Amniotic stem cell (primary cell): ENCODE measurements around the gene TBC1D22B.
"Not testable (repeated sequence)": the region's sequence is repeated elsewhere in the genome, so short reads cannot be mapped to it uniquely, and the experiment has no call there.

Experiments used
- DNase-seq: peaks from one replicate; lab custom pipeline; 2025; lab: John Stamatoyannopoulos, UW

The TBC1D22B gene

DNA sequence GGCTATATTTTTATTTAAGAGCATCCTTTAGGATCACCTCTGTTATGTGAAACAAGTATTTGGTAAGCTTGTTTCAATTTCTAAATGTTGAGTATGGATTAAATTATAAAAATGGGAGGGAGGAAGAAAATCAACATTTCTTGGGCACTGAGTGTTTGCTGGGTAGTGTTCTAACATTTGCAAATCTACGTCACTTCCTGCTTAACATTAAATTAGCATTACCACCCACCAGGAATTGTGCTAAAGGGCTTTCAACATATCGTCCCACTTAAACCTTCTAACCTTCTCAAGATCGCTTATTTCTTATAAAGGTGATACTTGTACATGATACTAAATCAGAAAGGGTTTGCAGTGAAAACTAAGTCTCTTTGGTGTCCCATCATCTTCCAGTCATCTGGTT lies 8.3 kb downstream of the TBC1D22B start:
- no peak for DNase-seq

DNA sequence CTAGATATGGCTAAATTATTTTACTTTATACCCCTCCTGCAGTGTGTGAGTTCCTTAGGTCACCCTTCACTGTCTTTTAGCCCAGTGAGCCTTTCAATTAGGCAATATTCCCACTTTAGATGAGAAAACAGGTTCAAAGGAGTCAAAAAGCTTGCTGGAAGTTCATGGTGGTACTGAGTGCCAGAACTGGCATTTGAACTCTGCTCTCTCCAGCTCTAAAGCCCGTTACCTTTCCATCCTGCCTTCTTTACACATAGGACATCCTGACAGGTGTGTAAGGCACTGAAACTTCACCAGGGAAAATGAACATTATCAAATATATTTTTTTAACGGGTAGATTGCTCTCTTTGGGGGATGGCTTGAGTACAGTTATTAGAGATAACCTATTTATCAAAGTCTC lies 11.5 kb downstream of the TBC1D22B start:
- no peak for DNase-seq

DNA sequence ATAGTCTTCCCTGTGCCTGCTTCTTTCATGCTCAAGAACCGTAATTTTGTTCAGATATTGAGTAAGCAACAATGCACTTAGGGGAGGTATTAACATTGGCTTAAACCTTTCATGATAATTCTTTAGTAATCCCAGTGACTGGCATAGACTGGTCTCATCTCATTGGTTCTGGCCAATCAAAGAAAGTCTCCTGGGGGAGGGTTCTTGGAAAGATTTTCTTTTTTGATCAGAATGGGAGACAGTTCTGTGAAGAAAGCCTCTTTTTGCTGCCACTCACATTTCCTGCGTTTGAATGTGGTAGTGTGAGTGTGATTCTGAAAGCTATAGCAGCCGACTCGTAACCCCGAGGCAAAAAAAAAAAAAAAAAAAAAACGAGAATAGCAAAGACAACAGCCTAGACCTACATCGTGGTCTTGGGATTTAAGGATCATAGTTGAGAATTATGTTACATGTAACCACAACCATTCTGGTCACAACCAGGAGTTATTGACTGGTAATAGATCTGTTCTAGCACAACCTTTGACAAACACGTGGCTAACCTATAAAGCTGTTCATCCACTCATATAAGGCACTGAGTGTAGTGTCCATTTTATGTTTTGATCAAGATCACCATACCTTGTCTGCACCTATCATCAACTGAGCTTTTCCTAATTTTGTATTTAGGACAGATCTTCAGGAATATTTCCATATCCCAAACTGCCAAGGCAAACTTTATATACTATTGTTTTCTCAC lies 15.4 kb downstream of the TBC1D22B start:
- DNase-seq: no peak

DNA sequence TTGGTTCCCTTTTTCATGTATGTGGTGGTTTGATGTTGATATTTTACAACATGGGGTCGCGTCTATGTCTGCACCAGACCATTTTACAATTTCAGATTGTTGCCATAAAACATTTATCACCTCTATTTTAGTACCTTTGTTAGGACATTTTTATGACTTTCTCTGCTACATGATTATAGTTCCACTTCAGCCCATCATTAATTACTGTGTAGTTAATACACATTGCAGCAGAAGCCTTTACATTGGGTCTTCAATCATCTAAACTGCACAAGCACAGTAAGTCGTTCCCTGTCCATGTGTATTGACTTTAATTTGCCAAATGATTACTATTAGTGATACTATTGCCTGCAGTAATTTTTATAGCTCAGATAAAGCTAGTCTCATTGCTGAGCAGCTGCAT lies 16.1 kb downstream of the TBC1D22B start:
- DNase-seq: no peak

DNA sequence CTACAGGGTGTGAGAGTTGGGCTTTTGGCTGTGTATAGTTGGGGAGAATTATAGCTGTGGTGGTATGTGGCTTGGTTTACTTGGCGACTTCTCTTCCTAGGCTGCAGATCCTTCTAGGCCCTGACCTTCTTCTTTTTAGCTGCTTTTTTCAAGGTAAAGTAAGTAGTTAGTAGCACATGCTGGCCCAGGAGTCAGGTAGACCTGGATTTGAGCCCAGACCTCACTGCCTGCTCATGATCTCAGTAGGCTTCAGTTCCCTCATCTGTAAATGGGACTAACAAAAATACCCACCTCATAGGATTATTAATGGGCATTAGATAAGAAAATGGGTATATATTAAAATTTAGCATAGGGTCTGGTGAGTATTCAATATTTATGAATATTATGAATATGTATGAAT lies 17.8 kb downstream of the TBC1D22B start:
- no peak for DNase-seq

DNA sequence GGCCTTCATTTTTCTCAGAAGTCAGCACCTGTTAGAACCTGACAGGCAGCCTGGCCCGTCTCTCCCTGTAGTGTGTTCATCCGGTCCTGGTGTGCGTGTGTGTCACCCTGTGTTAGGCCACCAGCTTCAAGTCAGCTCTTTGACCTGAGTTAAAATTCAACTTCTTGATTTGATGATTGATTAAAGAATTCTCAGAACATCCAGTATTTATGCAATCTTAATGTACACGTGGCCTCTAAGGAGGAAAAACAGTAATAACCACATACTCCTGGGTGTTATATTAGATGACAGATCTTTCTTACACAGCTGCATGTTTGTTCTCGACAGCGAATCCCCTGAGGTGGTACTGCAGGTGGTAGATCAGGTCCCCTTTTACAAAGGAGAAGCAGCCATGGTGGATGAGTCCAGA lies 19.4 kb downstream of the TBC1D22B start:
- no peak for DNase-seq

DNA sequence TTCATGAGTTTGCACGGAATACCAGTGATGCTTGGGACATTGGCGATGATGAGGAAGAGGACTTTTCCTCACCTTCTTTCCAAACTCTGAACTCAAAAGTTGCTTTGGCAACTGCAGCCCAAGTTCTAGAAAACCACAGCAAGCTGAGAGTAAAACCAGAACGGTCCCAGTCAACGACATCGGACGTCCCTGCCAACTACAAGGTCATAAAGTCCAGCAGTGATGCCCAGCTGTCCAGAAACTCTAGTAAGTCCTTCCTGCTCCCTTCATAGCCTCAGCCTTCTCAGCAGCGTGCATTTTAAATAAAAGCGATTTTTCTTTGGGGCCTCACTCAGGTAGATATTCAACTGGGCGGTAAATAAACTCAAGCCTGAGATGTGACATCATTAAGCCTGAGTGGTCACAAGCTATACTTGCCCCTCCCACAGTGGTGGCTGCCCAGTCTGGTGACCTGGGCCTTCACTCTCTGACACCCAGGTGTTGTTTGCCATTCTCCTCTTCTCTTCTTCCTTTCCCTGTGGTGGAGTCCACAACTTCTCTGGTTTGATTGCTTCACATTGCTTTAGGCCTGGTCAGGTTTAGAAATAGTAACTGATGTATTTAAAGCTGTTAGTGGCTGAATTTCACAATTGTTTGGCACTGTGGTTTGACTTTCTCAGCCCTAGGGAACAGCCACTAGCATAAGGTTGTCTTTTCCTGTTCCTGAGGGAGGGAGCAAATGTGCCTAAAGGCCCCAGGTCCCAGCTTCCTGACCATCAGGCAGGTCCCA lies 22.0 kb downstream of the TBC1D22B start:
- no peak for DNase-seq

DNA sequence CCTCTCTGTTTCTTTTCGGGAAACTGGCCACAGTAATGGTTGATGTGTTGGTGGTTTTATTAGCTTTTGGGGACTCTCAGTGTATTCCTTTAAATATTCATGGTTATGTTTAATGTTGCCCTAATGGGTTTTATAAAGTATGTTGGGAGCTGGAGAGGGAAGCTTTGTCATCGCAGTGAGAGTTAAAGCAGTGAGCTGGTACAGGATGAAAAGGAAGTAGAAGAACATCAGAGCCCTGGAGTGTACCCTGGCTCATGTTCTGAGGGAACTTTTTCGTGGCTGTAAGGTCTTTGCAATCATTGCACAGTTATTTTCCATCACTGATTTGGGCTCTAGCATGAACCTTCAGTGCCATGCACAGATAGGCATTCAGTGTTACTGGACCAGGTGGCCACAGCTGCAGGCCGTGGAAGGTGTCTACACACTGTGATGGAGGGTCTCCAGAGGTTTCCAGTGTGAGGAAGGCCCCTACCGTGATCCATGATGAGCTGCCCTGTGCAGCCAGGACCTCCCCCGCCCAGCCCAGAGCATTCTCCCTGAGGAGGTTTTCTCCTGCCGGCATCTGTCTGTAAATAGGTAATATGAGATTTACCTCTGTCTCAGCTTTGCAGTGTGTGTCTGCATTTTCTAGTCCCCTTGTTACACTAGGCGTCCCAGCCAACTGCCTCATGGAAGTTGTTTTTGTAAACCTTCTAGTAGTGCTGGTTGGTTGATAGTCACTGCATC lies 22.8 kb downstream of the TBC1D22B start:
- DNase-seq: no peak

DNA sequence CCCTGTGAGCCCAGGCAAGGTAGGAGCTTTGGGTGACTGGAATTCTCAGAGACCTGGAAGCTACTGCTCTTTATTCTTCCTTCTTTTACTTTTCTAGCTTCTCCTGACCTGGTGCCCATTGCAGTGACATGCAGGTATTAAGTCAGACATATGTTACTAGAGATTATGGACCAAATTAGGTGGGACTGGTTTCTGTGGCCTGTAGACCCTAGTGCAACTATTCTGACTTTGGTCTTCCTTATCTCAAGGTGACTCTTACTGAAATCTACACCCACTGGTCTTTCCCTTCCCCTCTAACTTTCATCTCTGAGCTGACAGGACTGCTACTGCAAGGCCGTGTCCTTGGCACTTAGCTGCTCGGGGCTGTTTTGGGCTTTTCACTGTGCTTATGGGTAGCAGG lies 24.8 kb downstream of the TBC1D22B start:
- no peak for DNase-seq

DNA sequence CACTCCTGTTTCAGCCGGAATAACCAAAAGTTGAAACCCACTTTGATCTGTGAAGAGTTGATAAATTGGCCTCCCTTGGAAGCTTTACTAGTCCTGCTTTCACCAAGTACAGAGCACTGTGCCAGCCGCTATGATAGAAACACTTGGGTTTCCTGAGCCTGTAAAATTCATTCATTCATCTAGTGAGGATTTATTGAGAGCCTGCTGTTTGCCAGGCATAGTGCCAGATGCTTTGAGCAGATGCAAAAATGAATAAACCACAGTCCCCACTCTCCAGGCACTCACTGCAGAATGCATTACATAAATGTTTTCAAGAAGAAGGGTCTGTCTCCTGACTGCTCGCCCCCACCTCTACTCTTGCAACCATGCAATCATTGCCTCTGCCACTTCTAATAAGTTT lies 25.7 kb downstream of the TBC1D22B start:
- no peak for DNase-seq

DNA sequence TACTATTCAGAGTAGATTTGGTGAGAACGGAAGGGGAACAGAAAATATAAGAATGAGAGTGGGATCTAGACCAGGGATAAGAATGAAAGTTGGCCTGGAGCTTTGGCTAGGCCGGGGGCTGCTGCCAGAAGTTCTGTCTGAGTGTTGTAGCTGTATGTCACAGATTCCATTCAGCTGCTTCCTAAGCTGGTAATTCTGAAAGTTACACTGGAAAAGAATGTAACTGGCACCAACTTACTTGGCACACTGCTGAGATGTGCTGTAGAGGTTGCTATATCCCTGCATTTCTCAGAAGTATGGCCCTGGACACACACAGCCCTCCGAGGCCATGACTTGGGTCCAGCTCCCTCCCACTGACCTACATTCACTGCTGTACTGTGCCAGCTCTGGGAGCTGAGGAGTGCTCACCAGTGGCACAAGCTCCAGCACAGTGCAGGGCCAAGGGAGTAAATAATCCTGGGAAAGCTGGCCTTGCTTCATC lies 26.1 kb downstream of the TBC1D22B start:
- no peak for DNase-seq

DNA sequence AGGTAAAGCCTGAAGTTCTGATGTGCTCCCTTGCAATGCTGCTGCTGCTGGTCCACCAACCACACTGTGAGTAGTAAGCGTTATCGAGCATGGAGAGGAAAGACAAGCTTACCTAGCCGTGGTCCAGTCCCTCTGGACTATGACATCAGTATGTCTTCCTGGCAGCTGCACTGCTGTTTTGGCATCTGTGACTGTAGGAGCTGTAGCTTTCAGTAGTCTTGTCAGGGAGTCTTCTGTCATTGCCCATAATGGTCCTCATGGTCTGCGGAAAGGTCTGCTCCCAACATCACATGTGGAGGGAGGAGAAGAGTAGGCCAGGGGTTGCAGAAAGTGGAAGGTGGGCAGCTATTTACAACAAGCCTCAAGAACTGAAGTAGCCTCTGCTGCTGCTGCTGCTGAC lies 27.2 kb downstream of the TBC1D22B start:
- DNase-seq: no peak

DNA sequence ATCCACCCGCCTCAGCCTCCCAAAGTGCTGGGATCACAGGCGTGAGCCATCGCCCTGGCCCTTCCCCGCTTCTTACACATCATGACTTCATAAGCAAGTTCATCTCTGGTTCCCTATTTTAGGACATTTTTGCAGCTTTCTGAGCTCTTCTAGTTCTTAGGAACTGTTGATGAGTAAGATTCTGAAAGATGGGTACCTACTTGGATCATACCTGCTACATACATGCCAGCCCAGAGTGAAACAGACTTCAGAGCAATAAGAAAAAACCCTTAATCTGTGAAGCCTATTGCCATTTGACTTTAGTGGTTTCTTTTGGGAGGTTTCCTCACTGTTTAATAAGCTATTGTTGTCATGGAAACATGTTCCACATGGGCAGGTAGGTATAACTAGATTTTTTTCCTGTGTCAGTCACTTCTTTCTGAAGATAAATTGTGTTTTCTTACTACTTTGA lies 28.3 kb downstream of the TBC1D22B start:
- DNase-seq: no peak

DNA sequence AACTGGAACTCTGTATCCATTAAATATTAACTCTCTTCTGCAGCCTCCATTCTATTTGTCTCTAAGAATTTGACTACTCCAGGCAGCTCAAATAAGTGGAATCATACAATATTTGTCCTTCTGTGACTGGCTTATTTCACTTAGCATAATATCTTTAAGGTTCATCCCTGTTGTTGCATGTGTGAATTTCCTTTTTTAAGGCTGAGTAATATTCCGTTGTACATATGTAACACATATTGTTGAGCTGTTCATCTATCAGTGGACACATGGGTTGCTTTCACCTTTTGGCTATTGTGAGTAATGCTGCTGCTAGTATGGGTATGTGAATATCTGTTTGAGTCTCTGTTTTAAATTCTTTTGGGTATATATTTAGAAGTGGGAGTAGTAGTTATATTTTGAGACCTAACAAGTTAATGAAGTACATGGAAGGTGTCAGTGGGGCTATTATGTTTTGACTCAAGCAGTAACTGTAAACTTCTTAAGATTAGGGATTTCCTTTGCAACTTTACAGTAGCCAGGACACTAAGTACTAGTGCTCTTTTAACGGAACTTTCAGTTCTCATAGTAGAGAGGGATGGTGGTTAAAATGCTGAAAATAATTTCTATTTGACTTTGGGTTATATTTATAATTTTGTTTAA lies 30.1 kb downstream of the TBC1D22B start:
- no peak for DNase-seq

DNA sequence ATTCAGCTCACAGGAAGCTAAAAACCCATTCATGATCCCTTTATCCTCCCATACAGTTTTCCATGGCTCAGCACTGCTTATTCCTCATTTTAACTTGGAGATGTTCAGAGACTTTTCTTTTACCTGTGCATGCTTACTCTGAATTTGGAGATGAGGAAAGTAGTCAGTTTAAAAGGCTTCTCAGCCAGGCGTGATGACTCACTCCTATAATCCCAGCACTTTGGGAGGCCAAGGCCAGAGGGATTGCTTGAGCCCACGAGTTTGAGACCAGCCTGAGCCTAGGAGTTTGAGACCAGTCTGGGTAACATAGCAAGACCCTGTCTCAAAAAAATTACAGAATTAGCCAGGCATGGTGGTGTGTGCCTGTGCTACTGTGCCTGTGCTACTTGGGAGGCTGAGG lies 30.7 kb downstream of the TBC1D22B start:
- DNase-seq: no peak

DNA sequence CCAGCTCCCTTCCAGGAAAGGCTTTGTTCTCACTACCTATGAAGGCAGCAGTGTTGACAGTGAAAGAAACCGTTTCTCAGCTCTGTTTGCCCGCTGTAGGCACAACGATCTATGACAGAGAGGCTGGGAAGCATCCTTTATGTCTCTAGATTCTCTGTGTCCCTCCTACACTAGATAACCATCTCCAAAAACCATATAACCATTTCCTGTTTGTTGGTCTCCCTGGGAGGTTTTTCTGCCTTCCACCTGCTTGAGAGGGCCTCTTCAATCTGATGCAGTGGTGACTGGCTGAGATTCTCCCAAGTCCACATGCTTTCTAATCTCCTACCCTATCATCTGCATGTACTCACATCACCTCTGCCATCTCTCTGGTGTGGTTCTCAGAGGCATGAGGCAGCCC lies 32.4 kb downstream of the TBC1D22B start:
- no peak for DNase-seq

DNA sequence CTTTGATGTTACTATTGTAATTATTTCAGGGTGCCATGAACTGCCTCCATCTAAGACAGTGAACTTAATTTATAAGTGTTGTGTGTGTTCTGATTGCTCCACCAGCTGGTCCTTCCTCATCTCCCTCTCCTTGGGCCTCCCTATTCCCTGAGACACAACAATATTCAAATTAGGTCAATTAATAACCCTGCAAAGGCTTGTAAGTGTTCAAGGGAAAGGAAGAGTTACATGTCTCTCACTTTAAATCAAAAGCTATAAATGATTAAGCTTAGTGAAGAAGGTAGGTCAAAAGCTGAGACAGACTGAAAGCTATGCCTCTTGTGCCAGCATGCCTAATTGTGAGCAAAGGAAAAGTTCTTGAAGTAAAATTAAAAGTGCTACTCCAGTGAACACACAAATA lies 35.9 kb downstream of the TBC1D22B start:
- no peak for DNase-seq

DNA sequence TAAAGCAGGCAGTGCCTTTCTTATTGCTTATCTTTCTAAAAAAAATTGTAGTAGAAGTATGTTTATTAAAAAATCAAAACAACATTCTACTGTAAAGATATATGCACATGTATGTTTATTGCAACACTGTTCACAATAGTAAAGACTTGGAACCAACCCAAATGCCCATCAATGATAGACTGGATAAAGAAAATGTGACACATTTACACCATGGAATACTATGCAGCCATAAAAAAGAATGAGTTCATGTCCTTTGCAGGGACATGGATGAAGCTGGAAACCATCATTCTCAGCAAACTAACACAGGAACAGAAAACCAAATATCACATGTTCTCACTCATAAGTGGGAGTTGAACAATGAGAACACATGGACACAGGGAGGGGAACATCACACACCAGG lies 40.1 kb downstream of the TBC1D22B start:
- DNase-seq: not testable (repeated sequence)

DNA sequence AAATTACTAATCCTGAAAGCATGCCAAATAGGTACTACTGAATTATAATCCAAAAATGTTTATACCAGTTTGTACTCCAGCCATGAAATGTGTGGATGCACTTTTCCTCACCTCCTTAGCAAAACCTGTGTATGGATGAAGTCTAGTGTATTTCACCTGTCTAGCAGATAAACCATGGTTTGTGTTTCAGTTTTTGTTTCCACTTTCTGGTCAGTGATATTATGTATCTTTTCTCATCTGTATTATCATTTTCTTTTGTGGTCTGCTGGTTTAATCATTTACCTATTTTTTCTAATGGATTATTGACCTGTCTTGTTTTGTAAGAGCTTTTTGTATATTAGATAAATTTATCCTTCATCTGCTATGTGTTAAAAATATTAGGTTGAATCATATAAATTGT lies 41.4 kb downstream of the TBC1D22B start:
- no peak for DNase-seq

DNA sequence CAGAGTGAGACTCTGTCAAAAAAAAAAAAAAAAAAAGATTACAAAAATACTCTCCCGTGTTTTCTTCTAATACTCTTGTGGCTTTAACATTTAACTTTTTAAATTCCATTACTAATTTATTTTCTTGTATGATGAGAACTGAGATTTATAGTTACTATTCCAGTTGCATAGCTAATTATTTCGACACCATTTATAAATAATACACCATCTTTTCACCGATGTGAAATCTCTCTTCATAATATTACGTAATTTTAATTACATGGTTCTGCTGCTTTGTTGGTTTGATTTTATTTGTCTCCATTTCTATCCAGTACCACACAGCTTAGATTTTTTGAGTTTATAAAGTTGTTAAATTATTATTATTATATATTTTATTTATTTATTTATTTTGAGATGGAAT lies 42.4 kb downstream of the TBC1D22B start:
- no peak for DNase-seq

DNA sequence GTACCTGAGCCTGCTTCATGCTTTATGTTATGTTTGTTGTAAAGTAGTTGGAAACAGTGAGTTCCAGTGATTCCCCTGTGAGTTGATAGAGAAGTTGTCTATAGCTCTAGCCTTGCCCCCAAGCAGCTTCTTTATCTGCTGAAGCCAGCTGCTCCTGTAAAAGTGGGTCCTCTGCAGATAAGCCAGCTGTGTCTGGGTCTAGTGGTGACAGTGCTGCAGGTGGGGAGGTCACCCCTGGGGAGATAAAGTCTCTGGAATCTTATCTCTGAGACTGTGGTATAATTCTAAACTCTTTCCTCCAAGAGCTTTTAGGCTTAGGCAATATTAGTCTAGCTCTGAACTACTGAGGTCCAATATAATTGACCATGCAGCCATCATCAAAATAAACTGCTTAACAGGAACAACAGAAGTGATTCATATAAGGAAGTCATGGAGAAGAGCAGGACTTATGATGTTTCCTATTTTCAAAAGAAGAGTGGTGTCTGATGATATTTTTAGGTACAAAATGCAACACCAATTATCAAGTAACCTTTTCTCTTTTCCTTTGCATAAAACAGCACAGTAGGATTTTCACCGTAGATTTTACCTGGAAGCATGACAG lies 44.6 kb downstream of the TBC1D22B start:
- DNase-seq: no peak

DNA sequence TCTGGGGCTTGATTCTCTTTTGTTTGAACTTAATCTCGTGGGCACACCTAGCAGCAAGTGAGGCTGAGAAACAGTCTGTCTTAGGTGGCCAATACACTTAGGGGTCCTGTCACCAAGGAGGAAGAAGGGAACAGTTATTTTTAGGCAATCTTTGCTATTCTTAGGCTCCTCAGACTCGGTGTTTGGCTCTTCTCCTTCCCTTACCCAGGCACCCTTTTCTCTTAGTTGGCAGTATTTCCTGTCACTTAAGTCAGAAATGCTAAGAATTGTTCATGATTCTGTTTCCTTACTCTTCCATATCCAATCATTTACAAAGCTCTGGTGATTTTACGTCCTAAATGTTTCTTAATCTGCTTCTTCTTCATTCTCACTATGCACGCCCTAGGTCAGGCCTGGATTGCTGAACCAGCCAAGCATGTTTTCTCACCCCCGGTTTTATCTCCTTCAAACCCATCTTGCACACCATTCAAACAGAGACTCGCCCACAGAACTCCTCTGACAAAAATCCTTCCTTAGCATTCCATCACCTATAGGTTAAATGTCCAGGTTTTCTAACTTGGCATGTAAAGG lies 45.6 kb downstream of the TBC1D22B start:
- DNase-seq: no peak
